Keratinocyte (primary cell): ENCODE measurements around the gene ABCB9.
A peak's percentile ranks its signal among the peaks of the same experiment; 100 is the strongest.

Experiments
- CTCF ChIP-seq, 3 experiments: IDR thresholded peaks in 1 of 3; conservative IDR thresholded peaks in 1 of 3; optimal IDR thresholded peaks in 1 of 3; 2 replicates in 2 of 3; 3 replicates in 1 of 3; pipeline versions ENCODE3 to v1.5.1; 2011; ENCODE audit warnings: low read length in 3 of 3, mild to moderate bottlenecking in 3 of 3, moderate library complexity in 2 of 3, control low read depth in 1 of 3, inconsistent platforms in 1 of 3; ENCODE audit not compliant: insufficient read depth in 2 of 3; ENCODE audit errors: extremely low read depth in 1 of 3
- EZH2 ChIP-seq: IDR thresholded peaks from one replicate; pipeline ENCODE4 v1.6.1; 2012; ENCODE audit warnings: inconsistent platforms, mild to moderate bottlenecking, low read length, moderate library complexity

GRCh38 chr12:122965851-122966742 is at the start of gene ABCB9:
- no peak for TF ChIP-seq EZH2
- TF ChIP-seq CTCF (optimal IDR thresholded peaks at IDR 0.05 in 1 of 3, IDR thresholded peaks at IDR 0.05 in 1 of 3, conservative IDR thresholded peaks at IDR 0.05 in 1 of 3; ENCODE audit: extremely low read depth in 1 of 3, insufficient read depth in 2 of 3, low read length in 3 of 3): peak in 1 of 3 experiments; percentile 18
